Suppressor macrophage (primary cell): ENCODE data around the gene KAT2B.

Experiments
- DNase-seq, 4 experiments: peaks; one replicate each; pipeline ENCODE4 v3.0.0-alpha.2; 2020 to 2022

Gene KAT2B

GRCh38 chr3:20100151-20100550 is 59.9 kb downstream of the KAT2B start:
- no peak for DNase-seq

- DNase-seq: peak in 2 of 4 experiments; percentile 16 to 17
Measured at GRCh38 chr3:20101041-20101440, 60.8 kb downstream of the KAT2B start.

- DNase-seq: no peak
Measured at GRCh38 chr3:20103731-20104130, 63.5 kb downstream of the KAT2B start.

- peak; percentile 4 to 55 (median 19) for DNase-seq
Measured at GRCh38 chr3:20104167-20104661, 64.0 kb downstream of the KAT2B start.

- DNase-seq: no peak
Measured at GRCh38 chr3:20105513-20106280, 65.5 kb downstream of the KAT2B start.

- no peak for DNase-seq
Measured at GRCh38 chr3:20107722-20108121, 67.5 kb downstream of the KAT2B start.

- no peak for DNase-seq
Measured at GRCh38 chr3:20108869-20109268, 68.6 kb downstream of the KAT2B start.

- DNase-seq: no peak
Measured at GRCh38 chr3:20110826-20111225, 70.6 kb downstream of the KAT2B start.

- DNase-seq: no peak
Measured at GRCh38 chr3:20111836-20112235, 71.6 kb downstream of the KAT2B start.

GRCh38 chr3:20121088-20121487 is 80.8 kb downstream of the KAT2B start:
- DNase-seq: no peak

GRCh38 chr3:20123131-20123652 is 82.9 kb downstream of the KAT2B start:
- no peak for DNase-seq

- no peak for DNase-seq
Measured at GRCh38 chr3:20125289-20125688, 85.0 kb downstream of the KAT2B start.

- DNase-seq: peak; percentile 65 to 79 (median 73)
Measured at GRCh38 chr3:20125897-20126296, 85.7 kb downstream of the KAT2B start.

GRCh38 chr3:20128358-20128757 is 88.1 kb downstream of the KAT2B start:
- DNase-seq: no peak

GRCh38 chr3:20130106-20130505 is 89.9 kb downstream of the KAT2B start:
- no peak for DNase-seq

- DNase-seq: no peak
Measured at GRCh38 chr3:20136231-20136630, 96.0 kb downstream of the KAT2B start.

- DNase-seq: no peak
Measured at GRCh38 chr3:20137647-20138046, 97.4 kb downstream of the KAT2B start.

GRCh38 chr3:20140881-20141280 is 100.6 kb downstream of the KAT2B start:
- DNase-seq: no peak

- DNase-seq: no peak
Measured at GRCh38 chr3:20141316-20141715, 101.1 kb downstream of the KAT2B start.

GRCh38 chr3:20141851-20142250 is 101.6 kb downstream of the KAT2B start:
- no peak for DNase-seq

- no peak for DNase-seq
Measured at GRCh38 chr3:20142517-20142916, 102.3 kb downstream of the KAT2B start.

- no peak for DNase-seq
Measured at GRCh38 chr3:20143519-20143918, 103.3 kb downstream of the KAT2B start.

- DNase-seq: no peak
Measured at GRCh38 chr3:20145874-20146273, 105.6 kb downstream of the KAT2B start.

GRCh38 chr3:20146301-20146700 is 106.1 kb downstream of the KAT2B start:
- DNase-seq: no peak
